GM23338 (cell line): ENCODE data around the gene SOX9. TPM values are rescaled to one million over a fixed set of nuclear protein-coding genes. Genes with fewer than 3 reads are reported as not detected.

Experiments used
- ATAC-seq: fragments of 200-7000 bp; cut with Tn5 transposase; 3 replicates; pipeline ENCODE4 v1.9.1; 2020
- DNase-seq: peaks from one replicate; pipeline ENCODE4 v3.0.0-alpha.2; 2015; ENCODE audit warnings: low spot score
- H2AFZ ChIP-seq: fragments of 200-600 bp; sonication (generic); 2 replicates; pipeline ENCODE4 v1.8.0; 2016; ENCODE audit warnings: antibody characterized with exemption, mild to moderate bottlenecking, moderate library complexity
- H3F3A ChIP-seq: fragments of 200-600 bp; sonication (generic); replicated peaks from 2 replicates; pipeline ENCODE4 v1.8.0; 2017; ENCODE audit warnings: antibody characterized with exemption, mixed run types, low read depth
- H3K27ac ChIP-seq: fragments of 200-600 bp; sonication (generic); 2 replicates; pipeline ENCODE4 v1.6.1; 2016; ENCODE audit warnings: low read depth
- H3K27me3 ChIP-seq: fragments of 200-600 bp; sonication (generic); 2 replicates; pipeline ENCODE4 v1.8.0; 2016; ENCODE audit warnings: mild to moderate bottlenecking, mixed run types, moderate library complexity; ENCODE audit not compliant: insufficient read depth
- H3K36me3 ChIP-seq: fragments of 200-600 bp; sonication (generic); 2 replicates; pipeline ENCODE4 v1.8.0; 2016; ENCODE audit warnings: mild to moderate bottlenecking; ENCODE audit not compliant: insufficient read depth
- H3K4me1 ChIP-seq: fragments of 200-600 bp; sonication (generic); 2 replicates; pipeline ENCODE4 v1.8.0; 2016; ENCODE audit warnings: mild to moderate bottlenecking, moderate library complexity; ENCODE audit not compliant: insufficient read depth
- H3K4me2 ChIP-seq: fragments of 200-600 bp; sonication (generic); 2 replicates; pipeline ENCODE4 v1.7.1; 2017; ENCODE audit warnings: mixed run types
- H3K4me3 ChIP-seq: fragments of 200-600 bp; sonication (generic); 2 replicates; pipeline ENCODE4 v1.6.1; 2016; ENCODE audit warnings: mixed run types
- H3K79me2 ChIP-seq: fragments of 200-600 bp; sonication (generic); replicated peaks from 2 replicates; pipeline ENCODE4 v1.8.0; 2017; ENCODE audit warnings: mild to moderate bottlenecking; ENCODE audit not compliant: insufficient read depth
- H3K9me2 ChIP-seq: fragments of 200-600 bp; sonication (generic); 2 replicates; pipeline ENCODE4 v1.8.0; 2017; ENCODE audit not compliant: insufficient read depth
- H4K20me1 ChIP-seq: fragments of 200-600 bp; sonication (generic); replicated peaks from 2 replicates; pipeline ENCODE4 v1.8.0; 2017; ENCODE audit warnings: mild to moderate bottlenecking; ENCODE audit not compliant: insufficient read depth
- H3K27ac Mint-ChIP-seq: 2 replicates; pipeline ENCODE4 v1.8.0; 2020; ENCODE audit warnings: inconsistent platforms, mild to moderate bottlenecking, moderate library complexity, mixed read lengths
- H3K27me3 Mint-ChIP-seq: 3 replicates; pipeline ENCODE4 v1.8.0; 2022; ENCODE audit warnings: low read depth, mild to moderate bottlenecking, moderate library complexity, mixed read lengths, inconsistent platforms; ENCODE audit not compliant: insufficient read depth, poor library complexity
- H3K36me3 Mint-ChIP-seq: 3 replicates; pipeline ENCODE4 v1.8.0; 2021; ENCODE audit warnings: low read depth, mild to moderate bottlenecking, inconsistent platforms, moderate library complexity, mixed read lengths
- H3K4me1 Mint-ChIP-seq: 3 replicates; pipeline ENCODE4 v1.8.0; 2020; ENCODE audit warnings: mild to moderate bottlenecking, inconsistent platforms, mixed read lengths
- H3K4me3 Mint-ChIP-seq: 3 replicates; pipeline ENCODE4 v1.8.0; 2021; ENCODE audit warnings: moderate library complexity, mild to moderate bottlenecking, inconsistent platforms, mixed read lengths
- H3K9me3 Mint-ChIP-seq: 3 replicates; pipeline ENCODE4 v1.8.0; 2020; ENCODE audit warnings: moderate library complexity, mild to moderate bottlenecking, inconsistent platforms, mixed read lengths
- CREB1 ChIP-seq: fragments of 250-450 bp; sonication (Bioruptor Pico); IDR thresholded peaks from 2 replicates; pipeline ENCODE4 v1.5.0; 2020; ENCODE audit warnings: low read depth, mild to moderate bottlenecking, moderate library complexity
- EZH2 ChIP-seq: fragments of 200-600 bp; sonication (generic); IDR thresholded peaks from one replicate; pipeline ENCODE4 v1.8.0; 2017; ENCODE audit warnings: antibody characterized with exemption, mild to moderate bottlenecking, low read depth; ENCODE audit not compliant: unreplicated experiment
- EZH2phosphoT487 ChIP-seq: fragments of 200-600 bp; sonication (generic); IDR thresholded peaks from one replicate; pipeline ENCODE4 v1.8.1; 2018; ENCODE audit warnings: antibody characterized with exemption; ENCODE audit not compliant: unreplicated experiment
- JUNB ChIP-seq: IDR thresholded peaks from one replicate; pipeline ENCODE4 v1.6.1; 2016; ENCODE audit warnings: antibody characterized with exemption; ENCODE audit not compliant: unreplicated experiment
- POLR2AphosphoS5 ChIP-seq: IDR thresholded peaks from 2 replicates; pipeline ENCODE4 v1.6.1; 2016; ENCODE audit warnings: antibody characterized with exemption, low read depth
- ZNF462 ChIP-seq: fragments of 250-450 bp; sonication (Bioruptor Pico); IDR thresholded peaks from 2 replicates; pipeline ENCODE4 v1.5.0; 2020; ENCODE audit warnings: mild to moderate bottlenecking, moderate library complexity
- polyA plus RNA-seq: library from polyadenylated mRNA; unstranded; fragments of >200 nt; fragmentation: Nextera tagmentation; extraction: Ambion mirVana; gene quantifications from 2 replicates; pipeline ENCODE4 v1.2.1, GENCODE V29; 2016
- total RNA-seq: library from RNA; depleted of rRNA; stranded (reverse); fragments of >200 nt; shearing (Covaris generic); gene quantifications from 2 replicates; pipeline ENCODE4 v1.2.3, GENCODE V29; 2014
- TF ChIP-seq, protein P1 (sequence below): IDR thresholded peaks from 2 replicates; pipeline ENCODE4 v1.6.1; 2016; ENCODE audit warnings: antibody characterized with exemption

SOX9 gene
- total and polyA plus RNA-seq, 2 experiments from 2014 or later = 4.4 TPM

- TF ChIP-seq ZNF462 (CRISPR knock-in tag) (no peak), EZH2 (no peak)
- TF ChIP-seq, protein P1, sequence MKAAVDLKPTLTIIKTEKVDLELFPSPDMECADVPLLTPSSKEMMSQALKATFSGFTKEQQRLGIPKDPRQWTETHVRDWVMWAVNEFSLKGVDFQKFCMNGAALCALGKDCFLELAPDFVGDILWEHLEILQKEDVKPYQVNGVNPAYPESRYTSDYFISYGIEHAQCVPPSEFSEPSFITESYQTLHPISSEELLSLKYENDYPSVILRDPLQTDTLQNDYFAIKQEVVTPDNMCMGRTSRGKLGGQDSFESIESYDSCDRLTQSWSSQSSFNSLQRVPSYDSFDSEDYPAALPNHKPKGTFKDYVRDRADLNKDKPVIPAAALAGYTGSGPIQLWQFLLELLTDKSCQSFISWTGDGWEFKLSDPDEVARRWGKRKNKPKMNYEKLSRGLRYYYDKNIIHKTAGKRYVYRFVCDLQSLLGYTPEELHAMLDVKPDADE = no peak
Measured at GRCh38 chr17:72144101-72144500, 23.3 kb downstream of the SOX9 start (continued).

DNA sequence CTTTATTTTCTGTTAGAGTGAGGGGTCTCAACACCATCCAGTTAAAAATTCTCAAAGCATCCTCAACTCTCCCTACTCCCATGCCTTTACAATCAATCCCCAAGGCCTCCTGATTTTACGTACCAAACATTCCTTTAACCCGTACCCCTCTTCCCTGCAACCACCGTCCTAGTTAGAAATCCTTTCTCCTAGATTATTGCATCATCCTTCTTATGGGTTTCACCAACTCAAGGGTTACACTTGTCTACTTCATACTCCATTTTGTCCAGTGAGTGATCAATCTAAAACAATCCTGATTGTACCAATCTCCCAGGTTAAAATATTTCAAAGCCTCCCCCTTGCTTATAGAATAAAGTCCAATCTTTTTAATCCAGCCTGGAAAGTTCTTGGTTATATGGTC lies 24.7 kb downstream of the SOX9 start:
- Histone ChIP-seq H3K27ac (no peak overlapping the region), H2AFZ (no peak overlapping the region), H3F3A (no peaks in the 10 kb centered on the region), H4K20me1 (no peaks in the 10 kb centered on the region), H3K4me2 (no peak overlapping the region), H3K4me3 (no peak overlapping the region), H3K36me3 (no peaks in the 10 kb centered on the region), H3K27me3 (no peaks in the 10 kb centered on the region), H3K79me2 (no peaks in the 10 kb centered on the region), H3K9me2 (peaks cover 20% of the 10 kb centered on the region), H3K4me1 (peaks cover 8% of the 10 kb centered on the region)
- Mint-ChIP-seq H3K27me3 (peaks cover 12% of the 10 kb centered on the region), H3K36me3 (peaks cover 8% of the 10 kb centered on the region), H3K4me1 (peaks cover 17% of the 10 kb centered on the region), H3K27ac (no peak overlapping the region), H3K9me3 (no peaks in the 10 kb centered on the region; the same call in 1 of the 3 replicates), H3K4me3 (no peak overlapping the region)
- ATAC-seq = no peak
- no peak for DNase-seq
- TF ChIP-seq EZH2phosphoT487 (no peak), CREB1 (CRISPR knock-in tag) (no peak), POLR2AphosphoS5 (no peak), JUNB (no peak)
- TF ChIP-seq, protein P1 = no peak
